Muscle layer of duodenum (tissue), 2 donors: ENCODE results near the gene NEK2.
"Not testable (repeated sequence)": the region's sequence is repeated elsewhere in the genome, so short reads cannot be mapped to it uniquely, and the experiment has no call there.

Experiments
- H3K27ac ChIP-seq: one replicate; pipeline ENCODE4 v1.7.0; 2013; ENCODE audit warnings: mild to moderate bottlenecking, low read length
- H3K27me3 ChIP-seq: one replicate; pipeline ENCODE4 v1.7.0; 2013; ENCODE audit warnings: low read depth, mild to moderate bottlenecking, control low read depth, low read length
- H3K36me3 ChIP-seq, 2 donors: one replicate each; pipeline ENCODE4 v1.7.0; 2013; ENCODE audit warnings: low read length in 2 of 2, control low read depth in 1 of 2, mild to moderate bottlenecking in 1 of 2; ENCODE audit not compliant: insufficient read depth in 2 of 2, control insufficient read depth in 1 of 2
- H3K4me1 ChIP-seq, 2 donors: one replicate each; pipeline ENCODE4 v1.7.0; 2013; ENCODE audit warnings: low read length in 2 of 2, mild to moderate bottlenecking in 2 of 2, control low read depth in 1 of 2, moderate library complexity in 1 of 2; ENCODE audit not compliant: insufficient read depth in 2 of 2, control insufficient read depth in 1 of 2
- H3K4me3 ChIP-seq, 2 donors: one replicate each; pipeline ENCODE4 v1.7.0; 2013; ENCODE audit warnings: low read length in 2 of 2, low read depth in 1 of 2, mild to moderate bottlenecking in 1 of 2
- H3K9me3 ChIP-seq, 2 donors: one replicate each; pipeline ENCODE4 v1.7.0; 2013; ENCODE audit warnings: low read length in 2 of 2, control low read depth in 1 of 2, mild to moderate bottlenecking in 1 of 2; ENCODE audit not compliant: control insufficient read depth in 1 of 2
- donor health status: healthy.

The NEK2 gene

GRCh38 chr1:211708006-211708405 lies 32.6 kb upstream of the NEK2 start:
- no peaks in the 10 kb centered on the region for H3K27me3 ChIP-seq
- H3K36me3 ChIP-seq: no peaks in the 10 kb centered on the region
- peaks cover 0 to 5% of the 10 kb centered on the region in 2 donors for H3K4me1 ChIP-seq
- no peak overlapping the region for H3K4me3 ChIP-seq
- no peak overlapping the region for H3K27ac ChIP-seq
- H3K9me3 ChIP-seq: no peaks in the 10 kb centered on the region

GRCh38 chr1:211705467-211706091 lies 30.2 kb upstream of the NEK2 start:
- peaks cover 0 to 5% of the 10 kb centered on the region in 2 donors for H3K4me1 ChIP-seq
- no peaks in the 10 kb centered on the region for H3K36me3 ChIP-seq
- no peaks in the 10 kb centered on the region for H3K27me3 ChIP-seq
- H3K4me3 ChIP-seq: no peak overlapping the region
- no peak overlapping the region for H3K27ac ChIP-seq
- H3K9me3 ChIP-seq: no peaks in the 10 kb centered on the region

GRCh38 chr1:211704543-211704942 lies 29.1 kb upstream of the NEK2 start:
- Histone ChIP-seq H3K9me3 (no peaks in the 10 kb centered on the region), H3K27ac (no peak overlapping the region), H3K4me1 (peaks cover 0 to 5% of the 10 kb centered on the region in 2 donors), H3K36me3 (no peaks in the 10 kb centered on the region), H3K4me3 (no peak overlapping the region), H3K27me3 (no peaks in the 10 kb centered on the region)

GRCh38 chr1:211703812-211704537 lies 28.6 kb upstream of the NEK2 start:
- H3K4me3 ChIP-seq: no peak overlapping the region
- peaks cover 0 to 5% of the 10 kb centered on the region in 2 donors for H3K4me1 ChIP-seq
- no peaks in the 10 kb centered on the region for H3K27me3 ChIP-seq
- H3K9me3 ChIP-seq: no peaks in the 10 kb centered on the region
- H3K36me3 ChIP-seq: no peaks in the 10 kb centered on the region
- no peak overlapping the region for H3K27ac ChIP-seq

- peaks cover 0 to 5% of the 10 kb centered on the region in 2 donors for H3K4me1 ChIP-seq
Measured at GRCh38 chr1:211701733-211702132, 26.3 kb upstream of the NEK2 start.

GRCh38 chr1:211699059-211699458 lies 23.6 kb upstream of the NEK2 start:
- Histone ChIP-seq H3K9me3 (no peaks in the 10 kb centered on the region), H3K36me3 (no peaks in the 10 kb centered on the region), H3K4me1 (no peaks in the 10 kb centered on the region), H3K4me3 (no peak overlapping the region), H3K27me3 (no peaks in the 10 kb centered on the region), H3K27ac (no peak overlapping the region)

More at GRCh38 chr1:211701733-211702132, 26.3 kb upstream of the NEK2 start:
- Histone ChIP-seq H3K9me3 (no peaks in the 10 kb centered on the region), H3K27ac (no peak overlapping the region), H3K36me3 (no peaks in the 10 kb centered on the region), H3K4me3 (no peak overlapping the region), H3K27me3 (no peaks in the 10 kb centered on the region)

GRCh38 chr1:211698161-211699026 lies 23.0 kb upstream of the NEK2 start:
- H3K27ac ChIP-seq: no peak overlapping the region
- H3K4me1 ChIP-seq: no peaks in the 10 kb centered on the region
- no peaks in the 10 kb centered on the region for H3K27me3 ChIP-seq
- peaks cover 0 to 2% of the 10 kb centered on the region in 2 donors for H3K9me3 ChIP-seq
- H3K36me3 ChIP-seq: no peaks in the 10 kb centered on the region
- H3K4me3 ChIP-seq: no peak overlapping the region

GRCh38 chr1:211697356-211697755 lies 21.9 kb upstream of the NEK2 start:
- peaks cover 0 to 2% of the 10 kb centered on the region in 2 donors for H3K9me3 ChIP-seq
- no peaks in the 10 kb centered on the region for H3K36me3 ChIP-seq
- no peaks in the 10 kb centered on the region for H3K4me1 ChIP-seq
- no peak overlapping the region for H3K27ac ChIP-seq
- H3K27me3 ChIP-seq: no peaks in the 10 kb centered on the region
- H3K4me3 ChIP-seq: no peak overlapping the region

GRCh38 chr1:211695135-211695816 lies 19.9 kb upstream of the NEK2 start:
- H3K4me1 ChIP-seq: no peaks in the 10 kb centered on the region
- no peak overlapping the region for H3K4me3 ChIP-seq

GRCh38 chr1:211693911-211694310 lies 18.5 kb upstream of the NEK2 start:
- not testable (repeated sequence) for H3K4me3 ChIP-seq

More at GRCh38 chr1:211695135-211695816, 19.9 kb upstream of the NEK2 start:
- H3K9me3 ChIP-seq: peaks cover 0 to 2% of the 10 kb centered on the region in 2 donors
- no peaks in the 10 kb centered on the region for H3K27me3 ChIP-seq
- H3K27ac ChIP-seq: no peak overlapping the region
- H3K36me3 ChIP-seq: no peaks in the 10 kb centered on the region

GRCh38 chr1:211688421-211688820 lies 13.0 kb upstream of the NEK2 start:
- Histone ChIP-seq H3K36me3 (no peaks in the 10 kb centered on the region), H3K4me1 (no peaks in the 10 kb centered on the region), H3K27ac (no peak overlapping the region), H3K27me3 (no peaks in the 10 kb centered on the region), H3K9me3 (no peaks in the 10 kb centered on the region), H3K4me3 (no peak overlapping the region)

More at GRCh38 chr1:211693911-211694310, 18.5 kb upstream of the NEK2 start:
- H3K27me3 ChIP-seq, H3K27ac ChIP-seq, H3K9me3 ChIP-seq, H3K36me3 ChIP-seq, H3K4me1 ChIP-seq: not testable (repeated sequence)
